ENCODE data around the gene F8A1. TPM values are rescaled to one million over a fixed set of nuclear protein-coding genes. Genes with fewer than 3 reads are reported as not detected.
"Not testable (repeated sequence)": the region's sequence is repeated elsewhere in the genome, so short reads cannot be mapped to it uniquely, and the experiment has no call there.

The F8A1 gene
- total RNA-seq, 1 experiment from 2014 or later: 16.8 TPM

DNA sequence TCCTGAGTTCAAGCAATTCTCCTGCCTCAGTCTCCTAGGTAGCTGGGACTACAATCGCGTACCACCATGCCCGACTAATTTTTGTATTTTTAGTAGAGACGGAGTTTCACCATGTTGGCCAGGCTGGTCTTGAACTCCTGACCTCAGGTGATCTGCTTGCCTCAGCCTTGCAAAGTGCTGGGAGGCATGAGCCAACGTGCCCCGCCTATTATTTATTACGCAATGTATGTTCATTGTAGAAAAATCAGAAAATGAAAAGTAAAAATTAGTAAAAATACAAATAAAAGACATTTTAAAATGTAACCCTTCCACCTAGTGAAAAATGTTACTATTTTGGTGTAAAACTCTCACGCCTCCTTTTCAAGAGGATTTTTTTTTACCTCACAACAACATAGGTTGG, 14.2 kb downstream of the F8A1 start:
- CTCF ChIA-PET: no interaction called here
- peaks cover 37% of the 10 kb centered on the region for H3K27me3 ChIP-seq (ENCODE audit: low read length)

DNA sequence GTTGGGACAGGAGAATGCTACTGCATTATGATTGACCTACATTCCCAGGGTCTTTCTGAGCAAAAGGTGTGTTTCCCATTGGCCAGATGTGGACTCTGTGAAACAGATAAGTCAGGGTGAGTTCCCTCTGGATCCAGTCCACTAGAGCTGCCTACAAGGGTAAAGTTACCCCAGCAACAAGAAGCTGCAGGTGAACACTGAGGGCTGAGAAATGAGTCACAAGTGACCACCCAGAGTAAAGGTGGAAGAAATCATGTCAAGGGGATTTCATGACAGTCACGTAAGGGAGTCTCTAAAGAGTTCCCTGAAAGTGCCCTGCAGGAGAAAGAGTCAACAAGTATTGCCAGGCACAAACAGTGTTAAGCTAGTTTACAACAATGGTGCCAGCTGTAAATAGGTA, 16.3 kb downstream of the F8A1 start:
- Histone ChIP-seq H4K20me1 (ENCODE audit: low read length) (no peaks in the 10 kb centered on the region), H3K4me2 (ENCODE audit: low read length) (no peak overlapping the region), H3F3A (ENCODE audit: low read length, unreplicated experiment) (no peaks in the 10 kb centered on the region), H2AFZ (ENCODE audit: low read length) (no peak overlapping the region), H3K27ac (ENCODE audit: low read length) (no peak overlapping the region), H3K9me2 (replicated peaks; ENCODE audit: low read length) (no peaks in the 10 kb centered on the region), H3K4me1 (ENCODE audit: insufficient read depth, low read length) (no peaks in the 10 kb centered on the region), H3K79me2 (ENCODE audit: low read length) (no peaks in the 10 kb centered on the region), H3K9me3 (ENCODE audit: low read length) (no peaks in the 10 kb centered on the region), H3K36me3 (ENCODE audit: low read depth, low read length) (no peaks in the 10 kb centered on the region), H3K4me3 (ENCODE audit: low read length) (no peak overlapping the region), H3K9ac (ENCODE audit: low read length) (no peak overlapping the region), H3K27me3 (ENCODE audit: low read length) (peaks cover 37% of the 10 kb centered on the region)
- no TSS peak for BruUV-seq (replicated peaks)
- DNase-seq (no peak), ATAC-seq (no peak)
- no peak for TF ChIP-seq EZH2 (IDR thresholded peaks at IDR 0.05; ENCODE audit: low read length, unreplicated experiment)
- TF ChIP-seq, protein P1, sequence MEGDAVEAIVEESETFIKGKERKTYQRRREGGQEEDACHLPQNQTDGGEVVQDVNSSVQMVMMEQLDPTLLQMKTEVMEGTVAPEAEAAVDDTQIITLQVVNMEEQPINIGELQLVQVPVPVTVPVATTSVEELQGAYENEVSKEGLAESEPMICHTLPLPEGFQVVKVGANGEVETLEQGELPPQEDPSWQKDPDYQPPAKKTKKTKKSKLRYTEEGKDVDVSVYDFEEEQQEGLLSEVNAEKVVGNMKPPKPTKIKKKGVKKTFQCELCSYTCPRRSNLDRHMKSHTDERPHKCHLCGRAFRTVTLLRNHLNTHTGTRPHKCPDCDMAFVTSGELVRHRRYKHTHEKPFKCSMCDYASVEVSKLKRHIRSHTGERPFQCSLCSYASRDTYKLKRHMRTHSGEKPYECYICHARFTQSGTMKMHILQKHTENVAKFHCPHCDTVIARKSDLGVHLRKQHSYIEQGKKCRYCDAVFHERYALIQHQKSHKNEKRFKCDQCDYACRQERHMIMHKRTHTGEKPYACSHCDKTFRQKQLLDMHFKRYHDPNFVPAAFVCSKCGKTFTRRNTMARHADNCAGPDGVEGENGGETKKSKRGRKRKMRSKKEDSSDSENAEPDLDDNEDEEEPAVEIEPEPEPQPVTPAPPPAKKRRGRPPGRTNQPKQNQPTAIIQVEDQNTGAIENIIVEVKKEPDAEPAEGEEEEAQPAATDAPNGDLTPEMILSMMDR (conservative IDR thresholded peaks at IDR 0.05; ENCODE audit: low read depth, low read length): no peak
- TF ChIP-seq EZH2phosphoT487 (IDR thresholded peaks at IDR 0.05; ENCODE audit: borderline replicate concordance, low read length): no peak
- intact Hi-C loops (cut with micrococcal nuclease): no loop called here
- POLR2A ChIA-PET (ENCODE audit: unreplicated experiment): no interaction called here
- CTCF ChIA-PET: no interaction called here

More for the DNA sequence above, 14.2 kb downstream of the F8A1 start:
- Histone ChIP-seq H3K9me2 (replicated peaks; ENCODE audit: low read length) (no peaks in the 10 kb centered on the region), H4K20me1 (ENCODE audit: low read length) (no peaks in the 10 kb centered on the region), H3K79me2 (ENCODE audit: low read length) (no peaks in the 10 kb centered on the region), H3F3A (ENCODE audit: low read length, unreplicated experiment) (no peaks in the 10 kb centered on the region), H3K4me1 (ENCODE audit: insufficient read depth, low read length) (no peaks in the 10 kb centered on the region), H3K4me3 (ENCODE audit: low read length) (no peak overlapping the region), H3K9ac (ENCODE audit: low read length) (no peak overlapping the region), H3K36me3 (ENCODE audit: low read depth, low read length) (no peaks in the 10 kb centered on the region), H3K27ac (ENCODE audit: low read length) (no peak overlapping the region), H3K4me2 (ENCODE audit: low read length) (no peak overlapping the region), H2AFZ (ENCODE audit: low read length) (no peak overlapping the region), H3K9me3 (ENCODE audit: low read length) (no peaks in the 10 kb centered on the region)
- TF ChIP-seq EZH2phosphoT487 (IDR thresholded peaks at IDR 0.05; ENCODE audit: borderline replicate concordance, low read length) (no peak), EZH2 (IDR thresholded peaks at IDR 0.05; ENCODE audit: low read length, unreplicated experiment) (no peak)
- TF ChIP-seq, protein P1 (conservative IDR thresholded peaks at IDR 0.05; ENCODE audit: low read depth, low read length): no peak
- POLR2A ChIA-PET (ENCODE audit: unreplicated experiment): no interaction called here
- ATAC-seq (no peak), DNase-seq (no peak)
- BruUV-seq (replicated peaks): no TSS peak
- intact Hi-C loops (cut with micrococcal nuclease): no loop called here

DNA sequence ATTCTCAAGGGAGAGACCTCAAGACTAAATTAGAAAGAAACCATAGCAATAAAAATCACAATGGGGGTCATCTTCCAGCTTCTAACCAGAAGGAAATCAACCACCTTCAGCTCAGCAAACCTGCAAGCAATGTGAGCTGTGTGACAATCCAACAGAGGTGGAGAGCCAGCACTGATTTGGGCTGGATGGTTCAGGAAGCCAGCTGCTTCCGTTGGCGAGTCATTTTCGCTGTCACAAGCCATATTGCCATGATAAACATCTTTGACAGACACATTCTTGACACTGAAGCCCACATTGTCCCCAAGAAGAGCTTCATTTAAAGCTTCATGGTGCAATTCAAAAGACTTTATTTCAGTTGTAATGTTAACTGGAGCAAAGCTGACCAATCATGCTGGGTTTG, 22.7 kb downstream of the F8A1 start:
- no peak overlapping the region for H3K27ac ChIP-seq (ENCODE audit: low read length)
- BruUV-seq (replicated peaks): no TSS peak
- intact Hi-C loops (cut with micrococcal nuclease): no loop called here
- H3K4me3 ChIP-seq (ENCODE audit: low read length): no peak overlapping the region
- H3K79me2 ChIP-seq (ENCODE audit: low read length): no peaks in the 10 kb centered on the region
- no peaks in the 10 kb centered on the region for H3K36me3 ChIP-seq (ENCODE audit: low read depth, low read length)
- H3K9ac ChIP-seq (ENCODE audit: low read length): no peak overlapping the region
- ChIA-PET CTCF (no interaction called here), POLR2A (ENCODE audit: unreplicated experiment) (no interaction called here)
- TF ChIP-seq, protein P1 (conservative IDR thresholded peaks at IDR 0.05; ENCODE audit: low read depth, low read length): no peak
- no peak for TF ChIP-seq EZH2 (IDR thresholded peaks at IDR 0.05; ENCODE audit: low read length, unreplicated experiment)
- TF ChIP-seq EZH2phosphoT487 (IDR thresholded peaks at IDR 0.05; ENCODE audit: borderline replicate concordance, low read length): no peak
- ATAC-seq: no peak
- H3F3A ChIP-seq (ENCODE audit: low read length, unreplicated experiment): no peaks in the 10 kb centered on the region
- H4K20me1 ChIP-seq (ENCODE audit: low read length): no peaks in the 10 kb centered on the region
- H3K4me1 ChIP-seq (ENCODE audit: insufficient read depth, low read length): no peaks in the 10 kb centered on the region
- DNase-seq: no peak
- H3K9me2 ChIP-seq (replicated peaks; ENCODE audit: low read length): no peaks in the 10 kb centered on the region
- no peak overlapping the region for H2AFZ ChIP-seq (ENCODE audit: low read length)
- H3K9me3 ChIP-seq (ENCODE audit: low read length): no peaks in the 10 kb centered on the region
- H3K4me2 ChIP-seq (ENCODE audit: low read length): no peak overlapping the region
- H3K27me3 ChIP-seq (ENCODE audit: low read length): peaks cover 12% of the 10 kb centered on the region; the same call in 1 of the 2 replicates

DNA sequence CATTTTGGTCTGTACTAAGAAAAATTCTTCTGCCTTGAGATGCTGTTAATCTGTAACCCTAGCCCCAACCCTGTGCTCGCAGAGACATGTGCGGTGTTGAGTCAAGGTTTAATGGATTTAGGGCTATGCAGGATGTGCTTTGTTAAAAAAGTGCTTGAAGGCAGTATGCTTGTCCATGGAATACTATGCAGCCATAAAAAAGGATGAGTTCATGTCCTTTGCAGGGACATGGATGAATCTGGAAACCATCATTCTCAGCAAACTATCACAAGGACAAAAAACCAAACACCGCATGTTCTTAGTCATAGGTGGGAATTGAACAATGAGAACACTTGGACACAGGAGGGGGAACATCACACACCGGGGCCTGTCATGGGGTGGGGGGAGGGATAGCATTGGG, 23.9 kb downstream of the F8A1 start:
- H3K4me2 ChIP-seq (ENCODE audit: low read length); H3K27ac ChIP-seq (ENCODE audit: low read length); H2AFZ ChIP-seq (ENCODE audit: low read length); H3K4me1 ChIP-seq (ENCODE audit: insufficient read depth, low read length); BruUV-seq (replicated peaks); H3F3A ChIP-seq (ENCODE audit: low read length, unreplicated experiment); CTCF ChIA-PET; ATAC-seq; H3K79me2 ChIP-seq (ENCODE audit: low read length); H3K36me3 ChIP-seq (ENCODE audit: low read depth, low read length); H3K9me3 ChIP-seq (ENCODE audit: low read length); H3K4me3 ChIP-seq (ENCODE audit: low read length); H4K20me1 ChIP-seq (ENCODE audit: low read length); DNase-seq; H3K9ac ChIP-seq (ENCODE audit: low read length); POLR2A ChIA-PET (ENCODE audit: unreplicated experiment); H3K27me3 ChIP-seq (ENCODE audit: low read length); H3K9me2 ChIP-seq (replicated peaks; ENCODE audit: low read length): not testable (repeated sequence)
- intact Hi-C loops (cut with micrococcal nuclease): loop anchor here (10.0 kb wide), 1 partner anchor 145 kb away; no protein-coding TSS in a partner anchor
